ENCODE data around the gene GABRB2. TPM values are rescaled to one million over a fixed set of nuclear protein-coding genes. Genes with fewer than 3 reads are reported as not detected.

Gene GABRB2
- total and polyA plus RNA-seq, 2 of the 13 experiments (the other 11 are each of a cell fraction or from before 2014, with no cell fraction given) = 0.01 TPM; not detected in 1

GRCh38 chr5:161332343-161332742 lies 214.2 kb downstream of the GABRB2 start:
- ChIA-PET CTCF (ENCODE audit: low intra/inter-chr PET ratio, low total read pairs) (no interaction called here), POLR2A (no interaction called here)
- DNase-seq (ENCODE audit: low spot score) (peak; percentile 60), ATAC-seq (peak; percentile 83), FAIRE-seq (no peak)
- intact Hi-C loops (cut with micrococcal nuclease; ENCODE audit: unreplicated experiment) = no loop called here
- Histone ChIP-seq H2AFZ (ENCODE audit: low read length) (no peak overlapping the region), H3K4me2 (ENCODE audit: low read depth, low read length) (no peak overlapping the region), H3K9me3 (ENCODE audit: low read length) (no peaks in the 10 kb centered on the region), H3K36me3 (replicated peaks in 1 of 2; ENCODE audit: control insufficient read depth in 1 of 2, insufficient read depth in 2 of 2, low read length in 2 of 2) (no peaks in the 10 kb centered on the region), H3K9ac (ENCODE audit: insufficient read depth, low read depth, low read length) (no peak overlapping the region), H3K4me3 (replicated peaks in 1 of 3; ENCODE audit: insufficient read depth in 1 of 3, low read depth in 2 of 3, low read length in 3 of 3) (no peak overlapping the region), H3K27ac (ENCODE audit: extremely low read length, insufficient read depth, low read length) (no peak overlapping the region), H4K20me1 (ENCODE audit: insufficient read depth, low read length) (no peaks in the 10 kb centered on the region), H3K79me2 (ENCODE audit: insufficient read depth, low read length) (no peaks in the 10 kb centered on the region), H3K27me3 (ENCODE audit: control insufficient read depth in 1 of 2, insufficient read depth in 2 of 2, low read length in 2 of 2) (no peaks in the 10 kb centered on the region), H3K4me1 (ENCODE audit: insufficient read depth, low read length) (peaks cover 9% of the 10 kb centered on the region; the same call in 1 of the 2 replicates)
- 4% methylated on average over 3 of the region's 3 CpGs for WGBS (ENCODE audit: low lambda C conversion rate)
- BruUV-seq (replicated peaks) = no TSS peak
- in situ Hi-C loops (cut with HindIII; ENCODE audit: extremely low pct_ligation_motif_present, low pct_unique_long_range_greater_than_20kb) = no loop called here
- TF ChIP-seq KDM6A (CRISPR knock-in tag; IDR thresholded peaks at IDR 0.05; ENCODE audit: low read depth) = no peak
- no peak for TF ChIP-seq CREBL2 (CRISPR knock-in tag; IDR thresholded peaks at IDR 0.05; ENCODE audit: borderline replicate concordance)
- TF ChIP-seq SOX6 (IDR thresholded peaks at IDR 0.05) = no peak
- peak; percentile 47; the same call in 1 of the 2 replicates for TF ChIP-seq SOX6 (CRISPR knock-in tag; IDR thresholded peaks at IDR 0.05)
- TF ChIP-seq SALL1 (CRISPR knock-in tag; IDR thresholded peaks at IDR 0.05) = peak; percentile 41; the same call in 1 of the 2 replicates
- TF ChIP-seq ATAD3A (CRISPR knock-in tag; IDR thresholded peaks at IDR 0.05) = no peak
- no peak for TF ChIP-seq CERS6 (CRISPR knock-in tag; IDR thresholded peaks at IDR 0.05)
- no peak for TF ChIP-seq ZNF572 (CRISPR knock-in tag; IDR thresholded peaks at IDR 0.05)
- TF ChIP-seq FOXK1 (CRISPR knock-in tag; IDR thresholded peaks at IDR 0.05; ENCODE audit: borderline replicate concordance, low read depth) = no peak
- peak; percentile 62 for TF ChIP-seq PAXIP1 (CRISPR knock-in tag; conservative IDR thresholded peaks at IDR 0.05)
- TF ChIP-seq ARID5B (CRISPR knock-in tag; IDR thresholded peaks at IDR 0.05) = 0 out of 2 replicates have a peak, but pooled peaks have one; percentile 32
- TF ChIP-seq RBFOX2 (IDR thresholded peaks at IDR 0.05; ENCODE audit: low read depth, low read length) = no peak
- TF ChIP-seq ZSCAN31 (CRISPR knock-in tag; IDR thresholded peaks at IDR 0.05; ENCODE audit: low read depth) = no peak
- TF ChIP-seq TAF1 (CRISPR knock-in tag; IDR thresholded peaks at IDR 0.05) = no peak
- TF ChIP-seq BHLHE40 (IDR thresholded peaks at IDR 0.05; ENCODE audit: low read length) = no peak
- no peak for TF ChIP-seq AHR (CRISPR knock-in tag; IDR thresholded peaks at IDR 0.05)
- no peak for TF ChIP-seq CHCHD3 (CRISPR knock-in tag; IDR thresholded peaks at IDR 0.05)
- TF ChIP-seq SOX13 (IDR thresholded peaks at IDR 0.05) = no peak
- 0 out of 4 replicates have a peak, but pooled peaks of 1 of the 2 experiments have one; percentile 26 for TF ChIP-seq SOX13 (CRISPR knock-in tag; conservative IDR thresholded peaks at IDR 0.05 in 1 of 2, IDR thresholded peaks at IDR 0.05 in 1 of 2)
